ENCODE data around the gene CMTM2. TPM values are rescaled to one million over a fixed set of nuclear protein-coding genes. Genes with fewer than 3 reads are reported as not detected.

The CMTM2 gene
- total and polyA plus RNA-seq, 2 of the 4 experiments (the other 2 are of a cell fraction): not detected

DNA sequence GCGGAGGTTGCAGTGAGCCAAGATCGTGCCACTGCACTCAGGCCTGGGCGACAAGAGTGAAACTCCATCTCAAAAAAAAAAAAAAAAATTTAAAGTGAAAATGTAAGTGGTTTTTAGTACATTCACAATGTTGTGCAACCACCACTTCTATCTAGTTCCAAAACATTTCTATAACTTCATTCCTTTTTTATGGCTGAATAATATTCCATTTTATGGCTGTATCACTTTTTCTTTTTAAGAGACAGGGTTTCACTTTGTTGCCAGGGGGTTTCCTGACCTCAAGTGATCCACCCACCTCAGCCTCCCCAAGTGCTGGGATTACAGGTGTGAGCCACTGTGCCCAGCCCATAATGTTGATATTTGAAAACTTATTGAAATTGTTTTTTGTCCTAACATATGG lies 13.6 kb downstream of the CMTM2 start:
- H2AK5ac ChIP-seq (ENCODE audit: low read depth, low read length): no peak overlapping the region
- peaks cover 33% of the 10 kb centered on the region for H3K27me3 ChIP-seq (ENCODE audit: control insufficient read depth, insufficient read depth, low read length)
- no peaks in the 10 kb centered on the region for H3K9me1 ChIP-seq (ENCODE audit: insufficient read depth, low read length)
- H2BK20ac ChIP-seq (ENCODE audit: low read depth, low read length): no peak overlapping the region
- H3K9me3 ChIP-seq (ENCODE audit: control insufficient read depth, insufficient read depth, low read length): peaks cover 8% of the 10 kb centered on the region
- no peak overlapping the region for H2AK9ac ChIP-seq (replicated peaks; ENCODE audit: low read depth, low read length, poor library complexity)
- no peak overlapping the region for H3K18ac ChIP-seq (ENCODE audit: low read depth, low read length)
- H2BK15ac ChIP-seq (ENCODE audit: low read depth, low read length): no peak overlapping the region
- intact Hi-C loops (cut with micrococcal nuclease): no loop called here
- no peaks in the 10 kb centered on the region for H3K36me3 ChIP-seq (ENCODE audit: control insufficient read depth, insufficient read depth, low read length)
- H3K4me1 ChIP-seq (ENCODE audit: control insufficient read depth, insufficient read depth, low read length): no peaks in the 10 kb centered on the region
- dilution Hi-C loops (cut with HindIII; ENCODE audit: low sequenced_read_pairs, unreplicated experiment): no loop called here
- H4K8ac ChIP-seq (ENCODE audit: low read depth in 2 of 2, low read length in 2 of 2): no peak overlapping the region
- no peak overlapping the region for H3K4ac ChIP-seq (ENCODE audit: low read depth, low read length)
- no peak overlapping the region for H3K27ac ChIP-seq (ENCODE audit: insufficient read depth, low read length)
- no peak overlapping the region for H3K4me3 ChIP-seq (ENCODE audit: insufficient read depth, low read depth, low read length)
- no peak overlapping the region for H2BK120ac ChIP-seq (ENCODE audit: low read depth, low read length)
- WGBS, 2 experiments (ENCODE audit: extremely low coverage in 2 of 2, insufficient read length in 1 of 2): no CpG with 5 or more reads among the region's 3 CpGs
- no TSS peak for BruUV-seq (replicated peaks)
- TF ChIP-seq RAD21 (IDR thresholded peaks at IDR 0.05; ENCODE audit: low read length) (no peak), MAFK (IDR thresholded peaks at IDR 0.05; ENCODE audit: low read depth, low read length) (no peak), CEBPB (IDR thresholded peaks at IDR 0.05; ENCODE audit: low read depth, low read length) (no peak), RFX5 (IDR thresholded peaks at IDR 0.05; ENCODE audit: low read depth, low read length) (no peak), MXI1 (IDR thresholded peaks at IDR 0.05; ENCODE audit: borderline replicate concordance, low read depth, low read length) (no peak), POLR2A (IDR thresholded peaks at IDR 0.05; ENCODE audit: low read depth, low read length) (no peak), RCOR1 (IDR thresholded peaks at IDR 0.05; ENCODE audit: insufficient replicate concordance, low read length) (no peak), NFE2L2 (IDR thresholded peaks at IDR 0.05; ENCODE audit: low read depth, low read length) (no peak), BHLHE40 (IDR thresholded peaks at IDR 0.05; ENCODE audit: low read depth, low read length) (no peak), SMC3 (IDR thresholded peaks at IDR 0.05; ENCODE audit: low read depth, low read length) (no peak), CHD1 (IDR thresholded peaks at IDR 0.05; ENCODE audit: low read depth, low read length) (no peak)
- TF ChIP-seq, protein P1, sequence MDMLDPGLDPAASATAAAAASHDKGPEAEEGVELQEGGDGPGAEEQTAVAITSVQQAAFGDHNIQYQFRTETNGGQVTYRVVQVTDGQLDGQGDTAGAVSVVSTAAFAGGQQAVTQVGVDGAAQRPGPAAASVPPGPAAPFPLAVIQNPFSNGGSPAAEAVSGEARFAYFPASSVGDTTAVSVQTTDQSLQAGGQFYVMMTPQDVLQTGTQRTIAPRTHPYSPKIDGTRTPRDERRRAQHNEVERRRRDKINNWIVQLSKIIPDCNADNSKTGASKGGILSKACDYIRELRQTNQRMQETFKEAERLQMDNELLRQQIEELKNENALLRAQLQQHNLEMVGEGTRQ (IDR thresholded peaks at IDR 0.05; ENCODE audit: low read depth, low read length): no peak
- TF ChIP-seq, protein P2, sequence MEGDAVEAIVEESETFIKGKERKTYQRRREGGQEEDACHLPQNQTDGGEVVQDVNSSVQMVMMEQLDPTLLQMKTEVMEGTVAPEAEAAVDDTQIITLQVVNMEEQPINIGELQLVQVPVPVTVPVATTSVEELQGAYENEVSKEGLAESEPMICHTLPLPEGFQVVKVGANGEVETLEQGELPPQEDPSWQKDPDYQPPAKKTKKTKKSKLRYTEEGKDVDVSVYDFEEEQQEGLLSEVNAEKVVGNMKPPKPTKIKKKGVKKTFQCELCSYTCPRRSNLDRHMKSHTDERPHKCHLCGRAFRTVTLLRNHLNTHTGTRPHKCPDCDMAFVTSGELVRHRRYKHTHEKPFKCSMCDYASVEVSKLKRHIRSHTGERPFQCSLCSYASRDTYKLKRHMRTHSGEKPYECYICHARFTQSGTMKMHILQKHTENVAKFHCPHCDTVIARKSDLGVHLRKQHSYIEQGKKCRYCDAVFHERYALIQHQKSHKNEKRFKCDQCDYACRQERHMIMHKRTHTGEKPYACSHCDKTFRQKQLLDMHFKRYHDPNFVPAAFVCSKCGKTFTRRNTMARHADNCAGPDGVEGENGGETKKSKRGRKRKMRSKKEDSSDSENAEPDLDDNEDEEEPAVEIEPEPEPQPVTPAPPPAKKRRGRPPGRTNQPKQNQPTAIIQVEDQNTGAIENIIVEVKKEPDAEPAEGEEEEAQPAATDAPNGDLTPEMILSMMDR (conservative IDR thresholded peaks at IDR 0.05; ENCODE audit: low read depth, low read length): no peak
- H3K4me2 ChIP-seq (ENCODE audit: low read depth, low read length): no peak overlapping the region
- H2AFZ ChIP-seq (replicated peaks; ENCODE audit: low read length, poor library complexity): no peak overlapping the region
- H3K9ac ChIP-seq (ENCODE audit: low read depth, low read length): no peak overlapping the region
- ChIA-PET CTCF (no interaction called here), POLR2A (ENCODE audit: unreplicated experiment) (no interaction called here)
- no peak overlapping the region for H2BK5ac ChIP-seq (ENCODE audit: low read depth, low read length, poor library complexity, severe bottlenecking)
- in situ Hi-C loops (cut with MboI; ENCODE audit: low sequenced_read_pairs): no loop called here
- H3K79me1 ChIP-seq (ENCODE audit: low read depth in 1 of 2, low read length in 2 of 2): no peaks in the 10 kb centered on the region
- no peaks in the 10 kb centered on the region for H4K20me1 ChIP-seq (ENCODE audit: insufficient read depth, low read length)
- DNase-seq: no peak
- ATAC-seq (ENCODE audit: low read depth): no peak
- no peak overlapping the region for H3K56ac ChIP-seq (ENCODE audit: extremely low read depth, insufficient read depth, low read length)
- no peak overlapping the region for H3K23ac ChIP-seq (ENCODE audit: low read depth, low read length)
- no peak overlapping the region for H4K5ac ChIP-seq (ENCODE audit: low read depth, low read length)
- no peak overlapping the region for H3K14ac ChIP-seq (replicated peaks; ENCODE audit: low read depth, low read length)
- H4K91ac ChIP-seq (ENCODE audit: insufficient read depth, low read depth, low read length): no peak overlapping the region
